ENCODE results near the gene THRB.

The THRB gene

DNA sequence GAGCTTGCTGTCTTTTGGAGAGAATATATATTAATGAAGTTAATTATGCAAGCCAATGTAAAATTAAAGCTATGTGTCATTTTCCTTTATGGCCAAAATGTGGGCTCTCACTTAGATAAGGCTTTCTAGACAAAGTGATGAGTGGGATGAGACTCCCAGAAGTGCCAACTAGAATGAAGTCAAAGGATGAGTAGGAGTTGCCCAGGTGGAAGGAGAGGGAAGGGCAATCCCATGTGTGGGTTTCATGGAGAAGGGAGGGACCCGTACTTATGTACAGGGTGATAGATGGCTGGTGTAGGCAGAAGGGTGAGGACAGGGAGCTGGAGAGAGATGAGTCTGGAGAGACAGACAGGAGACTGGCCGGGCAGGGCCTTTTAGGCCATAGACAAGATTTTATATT is 239.2 kb downstream of the THRB start:
- no peak overlapping the region for H3K4me3 ChIP-seq
- no peak for TF ChIP-seq Cebpa-rat (IDR thresholded peaks at IDR 0.05)
- H3K4me1 ChIP-seq: no peaks in the 10 kb centered on the region
- no peak overlapping the region for H3K9ac ChIP-seq
- no peaks in the 10 kb centered on the region for H3K27me3 ChIP-seq
- H3K27ac ChIP-seq: no peak overlapping the region
- no peaks in the 10 kb centered on the region for H4K20me1 ChIP-seq
- H3K36me3 ChIP-seq: no peaks in the 10 kb centered on the region
- H3K4me2 ChIP-seq: no peak overlapping the region
- no peaks in the 10 kb centered on the region for H3K9me3 ChIP-seq

DNA sequence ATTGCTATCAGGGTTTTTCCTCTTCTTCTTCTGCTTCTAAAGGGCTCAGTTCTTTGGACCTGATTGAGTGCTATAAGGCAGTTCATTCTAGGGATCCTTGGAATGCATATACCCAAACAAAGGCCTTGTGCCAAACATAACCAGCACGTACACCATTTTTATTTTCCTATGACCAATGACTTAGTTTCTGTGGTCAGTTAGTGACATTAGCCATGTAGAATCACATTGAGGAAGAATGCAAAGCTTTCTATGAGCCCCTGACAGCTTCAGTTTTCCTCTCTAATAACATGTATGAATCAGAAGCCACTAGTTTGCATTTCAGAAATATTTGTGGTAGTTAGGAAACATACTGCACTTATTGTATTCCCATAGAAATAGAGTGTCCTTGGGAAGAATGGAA is 240.0 kb downstream of the THRB start:
- no peak for TF ChIP-seq Cebpa-rat (IDR thresholded peaks at IDR 0.05)

DNA sequence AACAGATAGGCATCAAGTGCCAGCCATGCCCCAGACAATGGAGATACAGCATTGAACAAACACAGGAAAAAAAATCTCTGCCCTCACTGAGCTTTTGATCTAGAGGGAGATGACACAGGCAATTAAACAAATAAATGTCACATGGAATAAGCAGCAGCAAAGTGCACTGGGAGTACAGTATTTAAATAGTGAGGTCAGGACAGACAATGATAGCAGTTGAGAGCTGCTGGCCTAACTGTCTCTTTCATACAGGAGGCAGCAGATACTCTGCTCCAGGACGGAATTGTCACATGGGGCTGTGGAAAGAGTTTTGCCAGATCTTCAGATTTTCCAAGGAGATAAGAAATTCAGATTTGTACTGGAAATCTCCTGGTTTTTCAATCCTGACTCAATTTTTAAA is 241.3 kb downstream of the THRB start:
- H4K20me1 ChIP-seq: no peaks in the 10 kb centered on the region
- no peaks in the 10 kb centered on the region for H3K4me1 ChIP-seq
- H3K27me3 ChIP-seq: no peaks in the 10 kb centered on the region
- no peak overlapping the region for H3K27ac ChIP-seq
- no peak overlapping the region for H3K4me2 ChIP-seq
- TF ChIP-seq Cebpa-rat (IDR thresholded peaks at IDR 0.05): no peak
- H3K9ac ChIP-seq: no peak overlapping the region
- no peaks in the 10 kb centered on the region for H3K36me3 ChIP-seq
- no peak overlapping the region for H3K4me3 ChIP-seq
- H3K9me3 ChIP-seq: no peaks in the 10 kb centered on the region

More for the DNA sequence above, 240.0 kb downstream of the THRB start:
- Histone ChIP-seq H3K27me3 (no peaks in the 10 kb centered on the region), H3K4me1 (no peaks in the 10 kb centered on the region), H3K4me2 (no peak overlapping the region), H4K20me1 (no peaks in the 10 kb centered on the region), H3K9ac (no peak overlapping the region), H3K36me3 (no peaks in the 10 kb centered on the region), H3K27ac (no peak overlapping the region), H3K4me3 (no peak overlapping the region), H3K9me3 (no peaks in the 10 kb centered on the region)

- H3K9me3 ChIP-seq: no peaks in the 10 kb centered on the region
- no peak for TF ChIP-seq Cebpa-rat (IDR thresholded peaks at IDR 0.05)
- H3K27ac ChIP-seq: no peak overlapping the region
- H3K4me1 ChIP-seq: no peaks in the 10 kb centered on the region
- H4K20me1 ChIP-seq: no peaks in the 10 kb centered on the region
- H3K4me3 ChIP-seq: no peak overlapping the region
- H3K9ac ChIP-seq: no peak overlapping the region
- H3K4me2 ChIP-seq: no peak overlapping the region
- H3K27me3 ChIP-seq: no peaks in the 10 kb centered on the region
- H3K36me3 ChIP-seq: no peaks in the 10 kb centered on the region
These were observed 245.1 kb downstream of the THRB start for GRCh38 chr3:24249523-24249922.

DNA sequence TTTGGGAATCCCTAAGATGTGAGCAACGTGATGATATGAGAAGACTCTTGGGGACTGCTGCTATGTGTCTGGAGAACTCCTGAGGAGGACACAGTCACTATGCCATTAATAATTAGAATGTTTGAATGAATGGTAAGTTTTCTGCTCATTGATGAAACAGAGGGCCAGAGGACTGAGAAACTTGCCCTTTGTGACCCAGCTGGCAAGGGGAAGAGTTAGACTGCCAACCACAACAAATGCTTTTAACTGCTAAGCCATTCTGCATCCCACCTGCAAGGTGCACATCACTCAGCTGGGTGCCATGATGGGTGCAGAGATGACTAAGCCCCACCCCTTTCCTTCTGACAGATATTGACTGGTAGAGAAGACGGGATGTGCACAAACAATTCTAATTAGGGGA is 249.6 kb downstream of the THRB start:
- no peak for TF ChIP-seq Cebpa-rat (IDR thresholded peaks at IDR 0.05)
- Histone ChIP-seq H3K4me1 (no peaks in the 10 kb centered on the region), H3K36me3 (no peaks in the 10 kb centered on the region), H3K4me3 (no peak overlapping the region), H3K4me2 (no peak overlapping the region), H3K27ac (no peak overlapping the region), H4K20me1 (no peaks in the 10 kb centered on the region), H3K9me3 (no peaks in the 10 kb centered on the region), H3K9ac (no peak overlapping the region), H3K27me3 (no peaks in the 10 kb centered on the region)

DNA sequence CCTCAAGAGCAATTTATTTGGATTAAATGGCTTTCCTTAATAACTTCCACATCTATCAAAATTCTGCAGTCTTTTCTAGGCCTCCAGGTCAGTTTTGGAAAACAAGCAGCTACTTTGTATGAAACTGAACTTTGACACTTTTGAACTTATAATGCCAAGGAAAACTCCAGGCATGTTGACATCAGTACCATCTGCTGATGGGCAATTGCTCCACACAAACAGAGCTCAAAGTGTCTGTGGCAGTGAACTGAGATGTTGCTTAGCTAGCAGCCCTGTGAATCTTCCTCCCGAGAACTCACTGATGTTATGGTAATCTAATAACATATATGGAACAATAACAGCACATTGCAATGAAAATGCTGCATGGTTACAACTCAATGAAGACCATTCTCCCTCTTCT is 250.2 kb downstream of the THRB start:
- Histone ChIP-seq H3K9me3 (no peaks in the 10 kb centered on the region), H3K9ac (no peak overlapping the region)

GRCh38 chr3:24242012-24242698 is 252.5 kb downstream of the THRB start:
- H3K4me2 ChIP-seq: no peak overlapping the region
- no peaks in the 10 kb centered on the region for H4K20me1 ChIP-seq
- H3K36me3 ChIP-seq: no peaks in the 10 kb centered on the region
- H3K4me3 ChIP-seq: no peak overlapping the region
- TF ChIP-seq Cebpa-rat (IDR thresholded peaks at IDR 0.05): no peak
- no peaks in the 10 kb centered on the region for H3K27me3 ChIP-seq
- no peak overlapping the region for H3K27ac ChIP-seq
- H3K4me1 ChIP-seq: no peaks in the 10 kb centered on the region
- no peak overlapping the region for H3K9ac ChIP-seq
- no peaks in the 10 kb centered on the region for H3K9me3 ChIP-seq

More for the DNA sequence above, 250.2 kb downstream of the THRB start:
- Histone ChIP-seq H3K4me1 (no peaks in the 10 kb centered on the region), H3K27me3 (no peaks in the 10 kb centered on the region), H3K27ac (no peak overlapping the region), H3K36me3 (no peaks in the 10 kb centered on the region), H3K4me2 (no peak overlapping the region), H3K4me3 (no peak overlapping the region), H4K20me1 (no peaks in the 10 kb centered on the region)
- no peak for TF ChIP-seq Cebpa-rat (IDR thresholded peaks at IDR 0.05)

DNA sequence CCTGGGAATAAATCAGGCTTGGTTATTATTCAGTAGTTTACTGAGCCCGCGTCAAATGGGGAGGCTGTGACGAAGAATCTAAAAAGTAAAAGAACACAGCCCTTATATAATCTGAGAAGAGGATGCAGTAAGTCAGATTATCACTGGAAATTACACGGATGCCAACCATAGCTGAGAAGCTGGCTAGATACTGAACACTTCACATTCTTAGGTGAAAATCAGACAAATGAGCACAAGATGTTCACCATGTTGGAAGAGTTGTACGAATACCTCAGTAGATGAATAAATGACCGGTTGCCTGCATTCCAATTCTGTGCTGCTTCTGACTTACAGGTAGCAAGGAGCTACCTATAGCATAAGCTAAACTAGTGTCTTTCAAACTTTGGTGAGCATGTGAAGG is 254.3 kb downstream of the THRB start:
- Histone ChIP-seq H3K4me1 (no peaks in the 10 kb centered on the region), H3K27me3 (no peaks in the 10 kb centered on the region), H3K9ac (no peak overlapping the region), H3K9me3 (no peaks in the 10 kb centered on the region), H3K4me3 (no peak overlapping the region), H3K27ac (no peak overlapping the region), H4K20me1 (no peaks in the 10 kb centered on the region), H3K36me3 (no peaks in the 10 kb centered on the region), H3K4me2 (no peak overlapping the region)
- TF ChIP-seq Cebpa-rat (IDR thresholded peaks at IDR 0.05): no peak

DNA sequence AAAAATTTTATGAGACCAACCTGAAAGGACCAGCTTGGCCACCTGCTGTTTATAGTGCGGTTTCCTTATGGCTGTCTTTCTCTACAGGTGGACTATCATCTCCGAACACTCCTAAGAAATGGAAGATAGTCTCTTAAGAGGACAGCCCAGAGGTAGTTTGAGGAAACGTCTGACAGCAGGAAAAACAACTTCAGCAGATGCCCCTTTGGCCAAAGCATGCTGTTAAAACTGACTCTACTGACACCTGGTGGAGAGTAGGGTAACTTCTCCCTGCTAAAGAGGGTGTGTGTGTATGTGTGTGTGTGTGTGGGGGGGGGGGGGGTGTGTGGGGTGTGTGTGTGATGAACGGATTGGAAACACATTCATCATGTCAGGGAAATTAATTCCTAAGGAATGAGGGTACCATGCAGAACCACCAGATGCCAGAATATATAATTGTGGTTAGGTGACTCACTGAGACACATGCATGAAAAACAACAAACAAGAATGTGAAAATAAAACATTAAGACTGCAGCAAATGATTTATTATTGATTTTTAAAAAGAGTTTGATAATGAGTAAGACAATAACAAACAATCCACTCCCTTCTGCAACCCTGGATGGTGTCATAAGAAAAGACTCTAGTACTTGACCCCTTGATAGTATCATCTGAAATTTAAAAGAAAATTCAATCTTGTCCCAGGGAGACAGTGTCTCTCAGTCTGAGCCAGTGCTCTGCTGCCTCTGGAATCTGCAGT is 256.5 kb downstream of the THRB start:
- Histone ChIP-seq H3K4me2 (no peak overlapping the region), H4K20me1 (no peaks in the 10 kb centered on the region), H3K9ac (no peak overlapping the region), H3K4me3 (no peak overlapping the region), H3K27me3 (no peaks in the 10 kb centered on the region), H3K36me3 (no peaks in the 10 kb centered on the region), H3K9me3 (no peaks in the 10 kb centered on the region), H3K4me1 (no peaks in the 10 kb centered on the region), H3K27ac (no peak overlapping the region)
- TF ChIP-seq Cebpa-rat (IDR thresholded peaks at IDR 0.05): no peak

- no peak overlapping the region for H3K9ac ChIP-seq
- H3K4me3 ChIP-seq: no peak overlapping the region
- no peaks in the 10 kb centered on the region for H3K9me3 ChIP-seq
- H3K36me3 ChIP-seq: no peaks in the 10 kb centered on the region
- no peak overlapping the region for H3K27ac ChIP-seq
- H4K20me1 ChIP-seq: no peaks in the 10 kb centered on the region
- no peaks in the 10 kb centered on the region for H3K27me3 ChIP-seq
- H3K4me1 ChIP-seq: peaks cover 4% of the 10 kb centered on the region; the same call in 1 of the 2 replicates
- no peak for TF ChIP-seq Cebpa-rat (IDR thresholded peaks at IDR 0.05)
- no peak overlapping the region for H3K4me2 ChIP-seq
These were observed 259.5 kb downstream of the THRB start for GRCh38 chr3:24235121-24235520.
